NCI-H2081 treated with DMSO at 0.1 percent for 48 hours (cell line): ENCODE data around the gene KRTAP5-1.

ENCODE experiments used
- DNase-seq: peaks from one replicate; lab custom pipeline; 2025; lab: John Stamatoyannopoulos, UW

The KRTAP5-1 gene

GRCh38 chr11:1559111-1559951 lies 25.8 kb downstream of the KRTAP5-1 start:
- no peak for DNase-seq

GRCh38 chr11:1558775-1559110 lies 26.3 kb downstream of the KRTAP5-1 start:
- no peak for DNase-seq

GRCh38 chr11:1557904-1558774 lies 26.9 kb downstream of the KRTAP5-1 start:
- no peak for DNase-seq

- no peak for DNase-seq
Observed at GRCh38 chr11:1557051-1557884, 27.8 kb downstream of the KRTAP5-1 start.

GRCh38 chr11:1556278-1556902 lies 28.7 kb downstream of the KRTAP5-1 start:
- no peak for DNase-seq

- no peak for DNase-seq
Observed at GRCh38 chr11:1555713-1556153, 29.4 kb downstream of the KRTAP5-1 start.

GRCh38 chr11:1554981-1555712 lies 29.9 kb downstream of the KRTAP5-1 start:
- no peak for DNase-seq

- DNase-seq, result no peak
Observed at GRCh38 chr11:1553808-1554594, 31.1 kb downstream of the KRTAP5-1 start.

- DNase-seq, result no peak
Observed at GRCh38 chr11:1549338-1550330, 35.4 kb downstream of the KRTAP5-1 start.

GRCh38 chr11:1548221-1549070 lies 36.6 kb downstream of the KRTAP5-1 start:
- DNase-seq, result no peak

- no peak for DNase-seq
Observed at GRCh38 chr11:1547467-1548098, 37.5 kb downstream of the KRTAP5-1 start.

- no peak for DNase-seq
Observed at GRCh38 chr11:1546536-1547466, 38.3 kb downstream of the KRTAP5-1 start.

GRCh38 chr11:1546077-1546535 lies 39.0 kb downstream of the KRTAP5-1 start:
- DNase-seq, result no peak

GRCh38 chr11:1545432-1545831 lies 39.7 kb downstream of the KRTAP5-1 start:
- no peak for DNase-seq

GRCh38 chr11:1544536-1544935 lies 40.5 kb downstream of the KRTAP5-1 start:
- no peak for DNase-seq

- DNase-seq, result no peak
Observed at GRCh38 chr11:1543606-1544263, 41.3 kb downstream of the KRTAP5-1 start.
